ENCODE data around the gene TRIM41.

- TF ChIP-seq ZNF253 (CRISPR knock-in tag; IDR thresholded peaks at IDR 0.05; ENCODE audit: borderline replicate concordance) (no peak), CC2D1A (CRISPR knock-in tag; IDR thresholded peaks at IDR 0.05) (no peak), SNAPC5 (CRISPR knock-in tag; IDR thresholded peaks at IDR 0.05; ENCODE audit: borderline replicate concordance) (no peak), BRCA1 (CRISPR knock-in tag; IDR thresholded peaks at IDR 0.05) (no peak), ZBTB1 (CRISPR knock-in tag; IDR thresholded peaks at IDR 0.05; ENCODE audit: borderline replicate concordance) (no peak), MAX (IDR thresholded peaks at IDR 0.05) (no peak), PTBP1 (IDR thresholded peaks at IDR 0.05; ENCODE audit: low read depth, low read length, poor library complexity, severe bottlenecking) (no peak), FOXM1 (CRISPR knock-in tag; IDR thresholded peaks at IDR 0.05) (no peak)
Observed at GRCh38 chr5:181230551-181230950, 7.5 kb downstream of the TRIM41 start.
